Erythroblast (primary cell): ENCODE measurements around the gene MXI1.

ENCODE experiments used
- GATA1 ChIP-seq: IDR thresholded peaks from 2 replicates; pipeline ENCODE4 v1.6.1; 2011; ENCODE audit warnings: low read depth, mild to moderate bottlenecking, control low read depth, low read length, moderate library complexity
- POLR2A ChIP-seq: IDR thresholded peaks from 2 replicates; pipeline ENCODE4 v1.6.1; 2011; ENCODE audit warnings: mild to moderate bottlenecking, low read length

DNA sequence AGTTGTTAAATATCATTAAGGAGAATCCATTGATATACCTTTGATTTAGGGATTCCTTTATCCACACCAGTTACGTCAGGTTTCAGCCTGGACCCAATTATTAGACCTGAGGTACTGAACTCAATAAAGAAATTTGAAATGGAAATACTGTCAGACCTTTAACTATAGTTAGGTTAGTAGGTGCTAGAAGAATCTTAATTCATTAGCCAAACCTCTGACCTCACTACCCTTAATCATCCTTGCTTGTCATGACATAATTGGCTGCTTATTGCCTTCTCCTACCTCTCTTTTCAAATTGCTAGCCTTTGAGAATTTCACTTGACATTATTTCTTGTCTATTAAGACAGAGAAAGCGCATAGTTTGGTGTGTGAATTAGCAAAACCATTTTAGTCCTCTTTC lies 70.2 kb downstream of the MXI1 start:
- TF ChIP-seq POLR2A (no peak), GATA1 (no peak)
